OCI-LY7 (cell line): ENCODE results near the gene TAOK3. TPM values are rescaled to one million over a fixed set of nuclear protein-coding genes. Genes with fewer than 3 reads are reported as not detected.

Source experiments
- BruUV-seq: library from RNA; stranded (reverse); fragments of 400-500 nt; replicated peaks from 2 replicates; lab custom pipeline; 2021; lab: Mats Ljungman, UMichigan
- CTCF ChIA-PET: fragments of 300-600 bp; sonication (Branson Sonifier 250); formaldehyde crosslinking; loops from one replicate; lab custom pipeline; 2022; ENCODE audit warnings: antibody characterized with exemption; ENCODE audit not compliant: unreplicated experiment; lab: Charles Lee
- POLR2A ChIA-PET: fragments of 300-600 bp; sonication (Branson Sonifier 250); formaldehyde crosslinking; loops from one replicate; lab custom pipeline; 2022; ENCODE audit warnings: antibody characterized with exemption; lab: Charles Lee
- DNase-seq: peaks from one replicate; pipeline ENCODE4 v3.0.0-alpha.2; 2015; ENCODE audit warnings: low spot score
- H2AFZ ChIP-seq: fragments of 200-600 bp; sonication (generic), shearing (Covaris generic); 2 replicates; pipeline ENCODE4 v1.6.1; 2014; ENCODE audit warnings: mild to moderate bottlenecking, antibody characterized with exemption, low read length, moderate library complexity
- H3K27ac ChIP-seq: fragments of 200-600 bp; sonication (generic); 2 replicates; pipeline ENCODE4 v1.5.1; 2014; ENCODE audit warnings: mixed run types, low read depth, mild to moderate bottlenecking, moderate library complexity, low read length, inconsistent platforms; ENCODE audit not compliant: poor library complexity, severe bottlenecking
- H3K36me3 ChIP-seq: fragments of 200-600 bp; sonication (generic); 2 replicates; pipeline ENCODE4 v1.6.1; 2014; ENCODE audit warnings: mild to moderate bottlenecking, antibody characterized with exemption, low read length, moderate library complexity, mixed read lengths; ENCODE audit not compliant: insufficient read depth
- H3K4me1 ChIP-seq: fragments of 200-600 bp; sonication (generic); 2 replicates; pipeline ENCODE4 v1.5.1; 2014; ENCODE audit warnings: mild to moderate bottlenecking, low read length; ENCODE audit not compliant: insufficient read depth, poor library complexity, severe bottlenecking
- H3K4me2 ChIP-seq: fragments of 200-600 bp; sonication (generic); 2 replicates; pipeline ENCODE4 v1.6.1; 2014; ENCODE audit warnings: mild to moderate bottlenecking, low read length
- H3K4me3 ChIP-seq: fragments of 200-600 bp; sonication (generic); 2 replicates; pipeline ENCODE4 v1.5.1; 2014; ENCODE audit warnings: mild to moderate bottlenecking, low read depth, low read length; ENCODE audit not compliant: poor library complexity, severe bottlenecking
- H3K79me2 ChIP-seq: fragments of 200-600 bp; sonication (generic); 2 replicates; pipeline ENCODE4 v1.6.1; 2016; ENCODE audit warnings: low read depth, mild to moderate bottlenecking, low read length, moderate library complexity, mixed read lengths; ENCODE audit not compliant: insufficient read depth
- H3K9me2 ChIP-seq: fragments of 200-600 bp; sonication (generic); 2 replicates; pipeline ENCODE4 v1.6.1; 2016; ENCODE audit warnings: mild to moderate bottlenecking, low read length, mixed read lengths; ENCODE audit not compliant: insufficient read depth
- H3K9me3 ChIP-seq: fragments of 200-600 bp; sonication (generic); 2 replicates; pipeline ENCODE4 v1.6.1; 2014; ENCODE audit warnings: mild to moderate bottlenecking, mixed run types, low read length, mixed read lengths
- H4K20me1 ChIP-seq: fragments of 200-600 bp; sonication (generic); 2 replicates; pipeline ENCODE4 v1.6.1; 2014; ENCODE audit warnings: mild to moderate bottlenecking, antibody characterized with exemption, low read length, moderate library complexity, mixed read lengths; ENCODE audit not compliant: insufficient read depth
- CTCF ChIP-seq: fragments of 200-600 bp; sonication (generic); conservative IDR thresholded peaks from 2 replicates; pipeline ENCODE4 v1.5.1; 2014; ENCODE audit warnings: mild to moderate bottlenecking, antibody characterized with exemption, low read length, moderate library complexity, mixed read lengths
- EZH2phosphoT487 ChIP-seq: fragments of 200-600 bp; sonication (generic); IDR thresholded peaks from 2 replicates; pipeline ENCODE4 v1.6.1; 2018; ENCODE audit warnings: low read depth, borderline replicate concordance, mild to moderate bottlenecking, mixed run types, antibody characterized with exemption, low read length, moderate library complexity, mixed read lengths
- intact Hi-C: fragments of 100-400 bp; cut with micrococcal nuclease; formaldehyde crosslinking; loops from one replicate; pipeline ENCODE4 v1.10.0; 2022; ENCODE audit not compliant: unreplicated experiment
- total RNA-seq, 2 experiments: library from RNA; depleted of rRNA in 1 of 2; stranded (reverse); fragments of >200 nt in 1 of 2; shearing (Covaris generic) in 1 of 2; gene quantifications; 2 replicates each; pipeline ENCODE4 v1.2.3, GENCODE V29; 2014 to 2022

The TAOK3 gene
- total RNA-seq, 2 experiments from 2014 or later = 30.7 to 56.0 TPM

- no peaks in the 10 kb centered on the region for H3K9me3 ChIP-seq
- POLR2A ChIA-PET = interaction anchor here (2.0 kb wide), 1 partner anchor 9 kb away, joined by 11 read pairs; the partner anchor contains the start of gene PEBP1
- intact Hi-C loops = no loop called here
- H3K36me3 ChIP-seq = no peaks in the 10 kb centered on the region
- H3K4me2 ChIP-seq = no peak overlapping the region
- H3K27ac ChIP-seq = no peak overlapping the region
- no TSS peak for BruUV-seq
- TF ChIP-seq EZH2phosphoT487 (no peak), CTCF (no peak)
- no peak for DNase-seq
- no peak overlapping the region for H3K4me3 ChIP-seq
- H2AFZ ChIP-seq = no peak overlapping the region
- H3K9me2 ChIP-seq = no peaks in the 10 kb centered on the region
- no peaks in the 10 kb centered on the region for H4K20me1 ChIP-seq
- no peaks in the 10 kb centered on the region for H3K79me2 ChIP-seq
- CTCF ChIA-PET = no interaction called here
- H3K4me1 ChIP-seq = no peaks in the 10 kb centered on the region
Observed at GRCh38 chr12:118126119-118126757, 246.5 kb downstream of the TAOK3 start.

- ChIA-PET CTCF (no interaction called here), POLR2A (interaction anchor here (2.0 kb wide), 1 partner anchor 10 kb away, joined by 11 read pairs; the partner anchor contains the start of gene PEBP1)
- BruUV-seq = no TSS peak
Observed at GRCh38 chr12:118125743-118126118, 247.0 kb downstream of the TAOK3 start.

More at GRCh38 chr12:118125743-118126118, 247.0 kb downstream of the TAOK3 start:
- intact Hi-C loops = no loop called here
- Histone ChIP-seq H3K27ac (no peak overlapping the region), H3K4me1 (peaks cover under 1% of the 10 kb centered on the region), H3K79me2 (no peaks in the 10 kb centered on the region), H2AFZ (no peak overlapping the region), H4K20me1 (no peaks in the 10 kb centered on the region), H3K4me3 (no peak overlapping the region), H3K9me2 (no peaks in the 10 kb centered on the region), H3K36me3 (no peaks in the 10 kb centered on the region), H3K9me3 (no peaks in the 10 kb centered on the region), H3K4me2 (no peak overlapping the region)
- no peak for DNase-seq
- TF ChIP-seq CTCF (no peak), EZH2phosphoT487 (no peak)
